PFSK-1 (cell line): Measurements from ENCODE around the gene NXF1.

ENCODE experiments used
- FOXP2 ChIP-seq: optimal IDR thresholded peaks from 2 replicates; pipeline ENCODE3; 2011; ENCODE audit warnings: borderline replicate concordance, control low read depth, inconsistent platforms; ENCODE audit not compliant: insufficient read depth; ENCODE audit errors: extremely low read length, extremely low read depth
- POLR2AphosphoS5 ChIP-seq: IDR thresholded peaks from 2 replicates; pipeline ENCODE4 v1.6.1; 2012; ENCODE audit warnings: low read depth, mild to moderate bottlenecking, control low read depth, low read length, moderate library complexity
- REST ChIP-seq, 2 experiments: IDR thresholded peaks; 2 replicates each; pipeline versions ENCODE4 v1.6.1 to v1.8.0; 2011 to 2012; ENCODE audit warnings: low read depth in 2 of 2, low read length in 2 of 2, control low read depth in 1 of 2, inconsistent platforms in 1 of 2, mild to moderate bottlenecking in 1 of 2, moderate library complexity in 1 of 2; ENCODE audit not compliant: insufficient read depth in 1 of 2
- SIN3A ChIP-seq: IDR thresholded peaks from 2 replicates; pipeline ENCODE4 v1.6.1; 2012; ENCODE audit warnings: mild to moderate bottlenecking, low read length, moderate library complexity, borderline replicate concordance; ENCODE audit not compliant: insufficient read depth
- TAF1 ChIP-seq: IDR thresholded peaks from 2 replicates; pipeline ENCODE4 v1.6.1; 2012; ENCODE audit warnings: low read length, control low read depth, borderline replicate concordance; ENCODE audit not compliant: insufficient read depth

Gene NXF1

DNA sequence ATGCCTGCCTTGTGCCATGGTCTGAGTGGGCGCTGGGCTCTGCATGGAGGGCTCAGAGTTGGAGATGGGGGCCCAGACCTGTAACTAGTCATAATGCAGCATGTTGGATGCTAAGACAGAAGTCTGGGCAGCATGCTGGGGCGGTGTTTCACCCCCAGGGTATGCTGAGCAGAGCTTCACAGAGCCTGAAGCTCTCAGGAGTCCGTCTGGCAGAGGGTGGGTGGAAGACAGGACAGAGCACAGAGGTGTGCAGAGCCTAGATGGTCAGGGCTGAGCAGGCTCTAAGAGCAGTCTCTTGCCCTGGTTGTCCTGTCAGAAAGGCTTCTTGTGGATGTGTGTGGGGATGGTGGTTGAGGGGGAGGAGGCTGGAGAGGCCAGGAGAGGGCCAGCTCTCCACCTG lies 26.8 kb downstream of the NXF1 start:
- TF ChIP-seq SIN3A (no peak), REST (IDR thresholded peaks at IDR 0.05; ENCODE audit: insufficient read depth in 1 of 2, low read depth in 2 of 2, low read length in 2 of 2) (no peak), FOXP2 (no peak), TAF1 (no peak), POLR2AphosphoS5 (no peak)

GRCh38 chr11:62777389-62777788 lies 27.9 kb downstream of the NXF1 start:
- TF ChIP-seq TAF1, result no peak
- TF ChIP-seq REST (IDR thresholded peaks at IDR 0.05; ENCODE audit: insufficient read depth in 1 of 2, low read depth in 2 of 2, low read length in 2 of 2), result no peak
- TF ChIP-seq POLR2AphosphoS5, result no peak
- no peak for TF ChIP-seq FOXP2
- no peak for TF ChIP-seq SIN3A

DNA sequence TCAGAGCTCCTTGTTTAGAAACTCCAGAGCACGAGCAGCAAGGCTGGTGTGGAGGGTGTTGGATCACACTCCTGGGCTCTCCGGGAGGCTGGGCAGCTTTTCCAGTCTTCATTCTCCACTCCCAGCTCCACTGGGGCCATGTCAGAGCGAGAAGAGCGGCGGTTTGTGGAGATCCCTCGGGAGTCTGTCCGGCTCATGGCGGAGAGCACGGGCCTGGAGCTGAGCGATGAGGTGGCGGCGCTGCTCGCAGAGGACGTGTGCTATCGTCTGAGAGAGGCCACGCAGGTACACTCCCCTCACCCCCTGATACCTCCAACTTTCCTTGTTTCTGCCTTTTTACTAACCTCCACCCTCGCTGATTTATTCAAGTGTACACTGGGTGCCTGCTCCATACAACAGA lies 29.6 kb downstream of the NXF1 start:
- TF ChIP-seq TAF1 (no peak), SIN3A (no peak), FOXP2 (no peak), REST (IDR thresholded peaks at IDR 0.05; ENCODE audit: insufficient read depth in 1 of 2, low read depth in 2 of 2, low read length in 2 of 2) (no peak), POLR2AphosphoS5 (no peak)

DNA sequence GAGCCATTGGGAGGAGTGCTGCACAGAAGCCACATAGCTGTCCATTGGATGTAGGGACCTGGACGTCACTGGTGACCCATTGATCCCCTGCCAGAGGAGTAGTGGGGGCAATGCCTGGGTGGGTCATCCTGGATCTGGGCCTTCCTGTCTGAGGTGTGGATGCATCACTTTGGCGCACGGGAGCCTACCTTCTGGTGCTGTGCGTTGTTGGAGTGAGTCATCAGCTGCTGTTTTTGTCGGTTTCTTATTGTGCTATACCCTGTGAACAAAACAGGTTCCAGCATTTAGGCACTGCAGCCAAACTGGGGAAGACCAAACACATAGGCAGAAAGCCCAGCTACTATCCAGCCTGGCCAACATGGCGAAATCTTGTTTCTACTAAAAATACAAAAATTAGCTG lies 30.8 kb downstream of the NXF1 start:
- no peak for TF ChIP-seq SIN3A
- TF ChIP-seq TAF1, result no peak
- TF ChIP-seq REST (IDR thresholded peaks at IDR 0.05; ENCODE audit: insufficient read depth in 1 of 2, low read depth in 2 of 2, low read length in 2 of 2), result no peak
- no peak for TF ChIP-seq POLR2AphosphoS5
- TF ChIP-seq FOXP2, result no peak
